ENCODE data around the gene PCDH9.

PCDH9 gene

DNA sequence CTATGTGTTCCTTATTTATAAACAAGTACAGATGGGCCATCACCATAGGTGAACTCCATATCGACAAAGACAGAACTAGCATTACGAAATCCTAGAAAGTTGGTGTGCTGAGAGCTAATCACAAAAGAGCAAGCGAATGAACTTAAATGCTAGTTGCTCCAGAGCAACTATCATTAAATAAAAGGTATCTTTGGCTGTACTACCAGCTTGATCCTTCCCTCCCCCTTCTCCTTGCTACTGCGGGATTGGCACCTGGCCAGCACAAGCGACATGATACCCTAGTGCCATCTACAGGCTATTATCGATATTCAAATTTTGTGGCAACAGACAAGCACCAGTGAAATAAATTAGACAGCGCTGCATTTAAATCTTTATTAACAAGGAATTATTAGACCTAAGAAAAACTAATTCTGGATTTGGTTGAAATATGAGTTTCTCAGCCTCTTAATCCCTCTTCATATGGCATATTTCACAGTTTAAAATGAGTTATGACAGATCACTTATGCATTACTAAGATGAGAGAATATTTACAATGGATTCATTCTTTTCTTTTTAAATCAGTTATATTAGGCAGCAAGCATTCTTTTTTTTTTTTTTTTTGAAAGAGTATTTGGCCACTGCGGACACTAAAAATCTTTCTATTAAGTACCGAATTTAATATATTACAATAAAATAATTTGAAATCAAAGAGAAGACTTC is 5.8 kb downstream of the PCDH9 start:
- DNase-seq: no peak

DNA sequence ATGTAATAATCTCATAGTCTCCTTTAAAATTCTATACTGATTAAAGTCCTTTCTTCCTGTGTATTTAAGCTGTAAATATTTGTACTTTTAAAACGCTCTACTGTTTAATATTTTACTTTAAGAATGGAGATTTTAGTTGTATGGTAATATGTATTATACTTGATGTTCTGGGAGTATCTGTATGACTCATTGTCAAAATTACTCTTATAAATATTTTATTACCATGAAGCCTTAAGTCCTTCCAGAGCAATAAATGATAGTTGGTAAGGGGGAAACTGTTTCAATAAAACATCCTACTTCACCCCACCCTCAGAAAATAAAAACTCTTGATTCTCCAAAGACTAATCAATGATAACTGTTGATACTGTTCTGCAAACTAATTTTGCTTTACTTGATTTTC is 6.4 kb downstream of the PCDH9 start:
- no peak for DNase-seq

DNA sequence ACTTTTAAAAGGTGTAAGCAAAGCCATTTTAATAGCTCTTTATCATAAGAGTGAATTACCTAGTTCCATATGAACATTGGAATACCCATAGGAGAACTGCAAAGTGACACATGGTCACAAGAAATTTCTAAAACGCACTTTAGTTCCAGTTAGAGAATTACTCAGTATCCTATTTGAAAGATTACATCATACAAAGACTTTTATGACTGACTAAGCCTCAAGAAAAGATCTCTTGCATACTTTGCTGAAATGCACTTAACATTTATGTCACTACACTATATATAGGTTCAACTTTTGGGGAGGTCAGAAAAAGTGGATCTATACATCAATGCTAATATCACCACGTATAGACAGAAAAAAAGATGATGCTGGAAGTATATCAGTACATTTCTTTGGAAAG is 7.1 kb downstream of the PCDH9 start:
- no peak for DNase-seq

DNA sequence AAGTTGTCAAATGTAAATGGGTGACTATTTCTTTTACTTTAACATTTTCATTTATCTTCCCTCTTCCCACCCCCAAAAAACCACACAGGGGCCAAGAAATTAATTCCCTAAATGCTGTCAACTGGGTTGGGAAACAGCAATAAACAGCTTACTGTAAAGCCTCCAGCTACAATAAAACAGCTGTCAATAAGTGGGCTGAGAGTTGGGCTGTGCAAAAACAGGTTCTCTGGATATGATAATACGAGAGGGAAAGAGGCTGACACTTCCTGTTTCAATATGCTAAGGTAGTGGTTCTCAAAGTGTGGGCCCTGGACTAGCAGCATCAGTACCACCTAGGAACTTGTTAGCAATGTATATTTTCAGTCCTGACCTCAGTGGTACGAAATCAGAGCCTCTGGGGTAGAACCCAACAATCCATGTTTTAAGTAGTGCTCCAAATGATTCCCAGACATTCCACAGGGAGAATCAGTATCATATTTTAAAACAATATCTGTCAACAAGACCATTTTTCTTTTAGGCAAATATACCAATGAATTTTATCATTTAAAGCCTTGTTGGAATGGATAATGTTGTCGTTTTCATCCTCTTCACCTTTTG is 8.4 kb downstream of the PCDH9 start:
- no peak for DNase-seq

- no peak for DNase-seq
Measured at GRCh38 chr13:67219113-67219512, 11.0 kb downstream of the PCDH9 start.

- no peak for DNase-seq
Measured at GRCh38 chr13:67217880-67218279, 12.3 kb downstream of the PCDH9 start.

DNA sequence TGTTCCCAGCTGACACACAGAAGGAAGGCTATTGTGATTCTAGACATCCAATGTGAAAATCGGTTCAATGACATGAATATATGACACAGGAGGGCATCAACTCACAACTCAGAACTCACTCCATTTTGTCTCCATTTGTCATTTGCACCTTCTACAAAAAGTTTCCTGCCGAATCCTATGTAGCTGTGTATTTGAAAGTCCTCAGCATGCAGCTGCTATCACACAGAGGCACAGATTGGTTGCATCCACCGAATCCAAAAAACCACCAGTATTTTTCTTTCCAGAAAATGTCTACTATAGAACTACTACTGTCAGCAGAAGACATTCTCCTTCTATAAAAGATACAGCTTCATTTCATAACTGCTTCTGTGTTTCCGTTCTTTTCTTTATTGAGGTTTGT is 13.3 kb downstream of the PCDH9 start:
- no peak for DNase-seq

- no peak for DNase-seq
Measured at GRCh38 chr13:67210208-67210607, 19.9 kb downstream of the PCDH9 start.

GRCh38 chr13:67208552-67208951 is 21.6 kb downstream of the PCDH9 start:
- DNase-seq: no peak

- DNase-seq: no peak
Measured at GRCh38 chr13:67204764-67205163, 25.4 kb downstream of the PCDH9 start.

- DNase-seq: no peak
Measured at GRCh38 chr13:67200605-67201004, 29.5 kb downstream of the PCDH9 start.

GRCh38 chr13:67200183-67200582 is 30.0 kb downstream of the PCDH9 start:
- no peak for DNase-seq

DNA sequence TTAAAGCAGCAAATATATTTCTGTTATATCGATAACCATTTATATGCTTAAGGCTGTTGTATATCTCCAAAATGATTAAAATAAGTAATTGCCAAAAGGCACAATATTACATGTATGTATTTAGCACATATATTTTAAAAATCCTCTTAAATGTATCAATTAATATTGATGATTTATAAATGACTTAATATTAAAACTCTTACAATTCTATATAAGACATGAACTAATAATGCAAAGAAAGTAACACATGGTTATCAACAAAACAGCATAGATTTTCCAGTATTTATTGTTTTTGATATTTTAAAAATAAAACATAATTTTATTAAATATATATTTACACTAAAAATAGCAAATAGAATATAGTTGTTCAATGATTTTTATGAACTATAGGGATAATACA is 32.4 kb downstream of the PCDH9 start:
- no peak for DNase-seq

DNA sequence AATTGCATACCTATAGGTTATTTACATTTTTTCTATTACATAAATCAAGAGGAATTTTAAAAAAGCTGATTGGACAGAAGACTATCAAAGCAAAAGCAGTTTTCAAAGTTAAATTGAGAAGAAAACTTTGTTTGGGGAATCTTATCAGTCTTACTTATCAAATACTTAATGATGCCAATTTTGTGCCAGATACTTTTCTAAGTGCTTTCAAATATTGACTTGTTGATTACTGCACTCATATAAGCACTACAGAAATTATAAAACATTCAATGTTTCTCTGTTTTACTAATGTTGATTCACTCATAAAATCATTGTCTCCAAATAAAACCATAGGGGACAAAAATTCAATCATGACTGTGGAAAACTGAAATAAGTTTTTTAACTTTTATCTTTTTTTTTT is 36.2 kb downstream of the PCDH9 start:
- DNase-seq: no peak

GRCh38 chr13:67192751-67193150 is 37.4 kb downstream of the PCDH9 start:
- no peak for DNase-seq

DNA sequence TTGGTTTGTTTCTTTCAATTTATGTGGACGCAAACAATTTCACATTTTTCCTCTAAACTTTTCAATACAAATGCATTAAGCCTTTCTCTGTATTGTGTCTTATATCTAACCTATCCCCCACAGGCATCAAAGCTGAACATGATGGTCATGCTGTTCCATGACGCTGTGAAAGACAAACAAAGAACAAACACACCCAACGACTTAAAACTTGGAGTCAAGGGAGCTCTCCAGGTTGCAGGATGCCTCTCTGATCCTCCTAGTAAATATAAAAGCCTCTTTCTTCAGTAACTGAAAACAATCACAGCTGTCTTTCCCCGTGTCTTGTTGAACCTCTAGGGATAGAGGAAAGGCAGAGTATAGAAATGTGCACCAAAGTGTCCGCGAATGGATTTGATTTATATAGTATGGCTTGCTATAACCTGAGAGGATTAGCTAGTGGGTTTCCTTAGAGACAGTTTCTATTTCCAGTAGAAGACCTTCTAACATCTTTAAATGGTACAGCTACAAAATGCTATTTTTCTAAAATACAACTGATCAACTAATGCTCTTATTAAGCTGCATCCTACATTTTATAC is 43.1 kb downstream of the PCDH9 start:
- no peak for DNase-seq

- no peak for DNase-seq
Measured at GRCh38 chr13:67184247-67184646, 45.9 kb downstream of the PCDH9 start.

- no peak for DNase-seq
Measured at GRCh38 chr13:67183151-67183550, 47.0 kb downstream of the PCDH9 start.

DNA sequence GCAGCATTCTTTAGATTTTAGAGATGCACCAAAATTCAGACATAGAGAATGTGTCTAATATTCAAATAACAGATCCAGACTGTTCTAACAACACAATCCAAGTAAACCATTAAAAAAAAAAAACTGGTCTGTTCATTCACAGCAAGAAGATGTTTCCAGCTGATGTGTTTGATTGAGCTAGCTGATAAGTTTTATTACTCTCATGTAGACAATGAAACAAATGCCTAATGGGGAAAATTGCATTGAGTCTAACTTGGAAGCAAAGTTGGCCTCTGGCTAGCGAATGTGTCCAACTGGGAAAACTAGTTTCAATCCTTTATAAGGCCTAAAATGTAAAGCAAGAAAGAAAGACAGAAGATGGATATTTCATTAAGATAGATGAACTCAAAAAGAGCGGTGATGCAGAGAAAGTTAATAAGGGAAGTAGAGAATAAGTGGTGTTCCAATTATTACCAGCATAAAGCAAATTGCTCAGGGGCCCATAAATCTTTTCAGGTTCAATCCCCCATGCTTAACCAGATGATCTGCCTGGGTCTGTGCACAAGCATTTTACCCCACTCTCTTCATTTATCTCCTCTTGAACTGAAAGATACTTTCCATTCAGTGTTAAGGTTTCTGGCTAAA is 54.2 kb downstream of the PCDH9 start:
- no peak for DNase-seq

DNA sequence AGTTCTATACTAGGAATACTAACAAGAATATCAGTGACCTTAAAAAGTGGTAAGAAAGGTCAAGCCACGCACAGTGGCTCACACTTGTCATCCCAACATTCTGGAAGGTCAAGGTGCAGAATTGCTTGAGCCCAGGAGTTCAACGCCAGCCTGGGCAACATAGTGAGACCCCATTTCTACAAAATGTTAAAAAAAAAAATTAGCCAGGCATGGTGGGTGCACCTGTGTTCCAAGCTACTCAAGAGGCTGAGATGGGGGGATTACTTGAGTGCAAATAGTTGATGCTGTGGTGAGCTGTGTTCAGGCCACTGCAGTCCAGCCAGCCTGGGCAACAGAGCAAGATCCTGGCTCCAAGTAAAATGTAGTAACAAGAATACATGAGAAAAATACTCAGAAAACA is 61.8 kb downstream of the PCDH9 start:
- DNase-seq: no peak

- DNase-seq: no peak
Measured at GRCh38 chr13:67167420-67167819, 62.7 kb downstream of the PCDH9 start.

- no peak for DNase-seq
Measured at GRCh38 chr13:67161176-67161575, 69.0 kb downstream of the PCDH9 start.

GRCh38 chr13:67158903-67159302 is 71.2 kb downstream of the PCDH9 start:
- DNase-seq: no peak

DNA sequence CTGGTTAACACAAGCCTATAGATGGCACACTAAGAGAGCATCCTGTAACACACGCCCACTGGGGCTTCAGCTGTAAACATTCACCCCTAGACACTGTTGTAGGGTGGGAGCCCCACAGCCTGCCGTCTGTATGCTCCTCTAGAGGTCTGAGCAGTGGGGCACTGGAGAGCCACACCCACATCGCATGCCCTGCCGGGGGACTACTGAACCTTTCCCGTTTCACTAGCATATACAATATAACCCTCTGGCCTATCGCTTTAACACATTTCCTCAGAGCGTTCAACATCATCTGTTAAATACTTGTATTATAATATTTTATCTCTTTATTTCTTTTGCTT is 73.4 kb downstream of the PCDH9 start:
- no peak for DNase-seq

All from cortex of kidney (tissue), 1 donor.